GM23248 (cell line): ENCODE data around the gene SLC13A2.
"Not testable (repeated sequence)": the region's sequence is repeated elsewhere in the genome, so short reads cannot be mapped to it uniquely, and the experiment has no call there.

ENCODE experiments used
- EZH2 ChIP-seq: fragments of 200-600 bp; sonication (generic); IDR thresholded peaks from 2 replicates; pipeline ENCODE4 v1.6.1; 2018; ENCODE audit warnings: antibody characterized with exemption, mild to moderate bottlenecking; ENCODE audit not compliant: insufficient read depth, poor library complexity, severe bottlenecking
- EZH2phosphoT487 ChIP-seq: fragments of 200-600 bp; sonication (generic); IDR thresholded peaks from 2 replicates; pipeline ENCODE4 v1.6.1; 2018; ENCODE audit warnings: antibody characterized with exemption, moderate library complexity, mild to moderate bottlenecking, low read depth; ENCODE audit not compliant: insufficient read depth

DNA sequence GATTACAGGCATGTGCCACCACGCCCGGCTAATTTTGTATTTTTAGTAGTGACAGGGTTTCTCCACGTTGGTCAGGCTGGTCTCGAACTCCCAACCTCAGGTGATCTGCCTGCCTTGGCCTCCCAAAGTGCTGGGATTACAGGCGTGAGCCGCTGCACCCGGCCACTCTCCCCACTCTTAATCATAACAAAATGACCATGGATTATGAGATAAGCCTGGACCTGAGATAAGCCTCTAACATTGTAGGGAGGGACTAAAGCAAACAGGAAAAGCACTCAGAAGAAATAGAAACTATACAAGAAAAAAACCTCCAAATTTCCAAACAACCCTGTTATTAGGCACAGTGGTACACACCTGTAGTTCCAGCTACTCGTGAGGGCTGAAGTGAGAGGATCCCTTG, 39.1 kb upstream of the SLC13A2 start:
- TF ChIP-seq EZH2phosphoT487, EZH2: not testable (repeated sequence)
